Panc1 (cell line): ENCODE results near the gene GAL3ST2.

ENCODE experiments used
- CTCF ChIP-seq: fragments of 450-650 bp; IDR thresholded peaks from 2 replicates; pipeline ENCODE4 v1.5.1; 2017; ENCODE audit warnings: mild to moderate bottlenecking
- POLR2AphosphoS5 ChIP-seq: IDR thresholded peaks from 2 replicates; pipeline ENCODE4 v1.6.1; 2012; ENCODE audit warnings: mild to moderate bottlenecking, low read depth, low read length, moderate library complexity
- REST ChIP-seq, 2 experiments: IDR thresholded peaks; 2 replicates each; pipeline ENCODE4 v1.6.1; 2011 to 2012; ENCODE audit warnings: low read depth in 2 of 2, control low read depth in 1 of 2, low read length in 1 of 2, mild to moderate bottlenecking in 1 of 2, moderate library complexity in 1 of 2; ENCODE audit not compliant: insufficient read depth in 1 of 2
- SIN3A ChIP-seq: IDR thresholded peaks from 2 replicates; pipeline ENCODE4 v1.6.1; 2012; ENCODE audit warnings: low read depth, mild to moderate bottlenecking, low read length, moderate library complexity, borderline replicate concordance; ENCODE audit not compliant: insufficient read depth

- TF ChIP-seq POLR2AphosphoS5 (no peak), CTCF (no peak), SIN3A (no peak), REST (IDR thresholded peaks at IDR 0.05; ENCODE audit: insufficient read depth in 1 of 2, low read depth in 2 of 2, low read length in 1 of 2) (no peak)
These were observed 68.4 kb downstream of the GAL3ST2 start for GRCh38 chr2:241844831-241845578.
